Muscle of leg (tissue), 11 donors: ENCODE measurements around the gene HELZ. TPM values are rescaled to one million over a fixed set of nuclear protein-coding genes. Genes with fewer than 3 reads are reported as not detected.
"Not testable (repeated sequence)": the region's sequence is repeated elsewhere in the genome, so short reads cannot be mapped to it uniquely, and the experiment has no call there.

Source experiments
- DNase-seq: peaks from one replicate; pipeline ENCODE4 v3.0.0; 2013
- H3K27ac ChIP-seq: one replicate; pipeline ENCODE4 v1.5.1; 2013; ENCODE audit warnings: mild to moderate bottlenecking, low read length, control low read depth
- H3K27me3 ChIP-seq: one replicate; pipeline ENCODE4 v1.6.1; 2013; ENCODE audit warnings: low read length; ENCODE audit not compliant: control insufficient read depth, insufficient read depth
- H3K36me3 ChIP-seq: one replicate; pipeline ENCODE4 v1.6.1; 2013; ENCODE audit warnings: low read length; ENCODE audit not compliant: control insufficient read depth, insufficient read depth
- H3K4me1 ChIP-seq: one replicate; pipeline ENCODE4 v1.6.1; 2013; ENCODE audit warnings: low read length; ENCODE audit not compliant: control insufficient read depth, insufficient read depth
- H3K4me3 ChIP-seq: one replicate; pipeline ENCODE4 v1.5.1; 2013; ENCODE audit warnings: low read length, control low read depth
- H3K9me3 ChIP-seq: replicated peaks from 2 replicates; pipeline ENCODE4 v1.6.1; 2013; ENCODE audit warnings: low read depth, low read length; ENCODE audit not compliant: control insufficient read depth
- WGBS: methylation state at CpG from one replicate; pipeline ENCODE4 v1.1.5; 2013; ENCODE audit warnings: missing lambda C conversion rate; ENCODE audit not compliant: insufficient coverage; 5-methylcytosine and 5-hydroxymethylcytosine counted together
- polyA plus RNA-seq, 8 donors: library from polyadenylated mRNA; unstranded; fragments of 120-200 nt; gene quantifications; one replicate each; pipeline versions ENCODE4 v1.2.1 to v1.2.3, GENCODE V29; 2013; ENCODE audit warnings: inconsistent platforms in 1 of 8, low replicate concordance in 1 of 8; ENCODE audit not compliant: insufficient read length in 8 of 8, insufficient read depth in 1 of 8
- total RNA-seq: library from RNA; stranded (reverse); fragments of 120-200 nt; gene quantifications from one replicate; pipeline ENCODE4 v1.2.4, GENCODE V29; 2013

HELZ gene
- total and polyA plus RNA-seq, 9 donors: 12.6 to 41.5 (median 20.0) TPM

DNA sequence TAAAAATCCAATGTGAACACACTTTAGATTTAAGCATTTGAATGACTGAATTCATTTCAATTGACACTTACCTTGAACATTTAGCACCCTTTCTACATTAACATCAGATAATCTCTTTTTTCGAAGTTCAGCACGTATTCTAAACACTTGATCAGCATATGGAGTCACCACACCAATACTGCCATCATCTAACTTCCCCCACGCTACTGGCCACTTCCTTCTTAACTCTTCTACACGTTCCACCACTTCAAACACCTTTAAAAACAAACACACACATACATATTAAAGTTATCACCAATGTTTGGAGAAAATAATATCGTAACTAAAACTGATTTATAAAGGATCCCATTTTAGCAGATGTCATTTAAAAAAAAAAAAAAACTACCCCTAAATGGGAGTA is 107.1 kb downstream of the HELZ start:
- no peak overlapping the region for H3K27ac ChIP-seq
- peaks cover 13% of the 10 kb centered on the region for H3K36me3 ChIP-seq
- 83% methylated on average over 2 of the region's 5 CpGs for WGBS
- no peaks in the 10 kb centered on the region for H3K9me3 ChIP-seq
- H3K4me1 ChIP-seq: no peaks in the 10 kb centered on the region
- no peak overlapping the region for H3K4me3 ChIP-seq
- H3K27me3 ChIP-seq: no peaks in the 10 kb centered on the region
- DNase-seq: no peak

DNA sequence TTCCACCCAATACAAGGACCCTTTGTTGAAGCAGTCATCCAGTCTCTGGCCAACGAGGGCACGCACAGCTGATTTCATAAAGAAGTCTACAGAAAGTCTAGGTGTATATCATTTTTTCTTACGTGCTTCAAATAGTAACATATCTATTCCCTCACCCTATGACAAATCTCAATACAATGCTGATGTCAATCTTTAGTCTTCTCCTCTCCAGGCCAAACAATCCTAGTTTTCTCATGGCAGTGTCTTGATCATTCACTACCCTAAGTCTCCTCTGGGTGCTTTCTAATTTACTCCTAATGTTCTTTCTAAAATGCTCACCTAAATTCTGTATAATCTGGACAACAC is 108.0 kb downstream of the HELZ start:
- Histone ChIP-seq H3K9me3 (no peaks in the 10 kb centered on the region), H3K27me3 (no peaks in the 10 kb centered on the region), H3K4me3 (no peak overlapping the region), H3K36me3 (peaks cover 15% of the 10 kb centered on the region), H3K4me1 (no peaks in the 10 kb centered on the region), H3K27ac (no peak overlapping the region)
- DNase-seq: no peak
- WGBS: 81% methylated on average over 3 of the region's 3 CpGs

DNA sequence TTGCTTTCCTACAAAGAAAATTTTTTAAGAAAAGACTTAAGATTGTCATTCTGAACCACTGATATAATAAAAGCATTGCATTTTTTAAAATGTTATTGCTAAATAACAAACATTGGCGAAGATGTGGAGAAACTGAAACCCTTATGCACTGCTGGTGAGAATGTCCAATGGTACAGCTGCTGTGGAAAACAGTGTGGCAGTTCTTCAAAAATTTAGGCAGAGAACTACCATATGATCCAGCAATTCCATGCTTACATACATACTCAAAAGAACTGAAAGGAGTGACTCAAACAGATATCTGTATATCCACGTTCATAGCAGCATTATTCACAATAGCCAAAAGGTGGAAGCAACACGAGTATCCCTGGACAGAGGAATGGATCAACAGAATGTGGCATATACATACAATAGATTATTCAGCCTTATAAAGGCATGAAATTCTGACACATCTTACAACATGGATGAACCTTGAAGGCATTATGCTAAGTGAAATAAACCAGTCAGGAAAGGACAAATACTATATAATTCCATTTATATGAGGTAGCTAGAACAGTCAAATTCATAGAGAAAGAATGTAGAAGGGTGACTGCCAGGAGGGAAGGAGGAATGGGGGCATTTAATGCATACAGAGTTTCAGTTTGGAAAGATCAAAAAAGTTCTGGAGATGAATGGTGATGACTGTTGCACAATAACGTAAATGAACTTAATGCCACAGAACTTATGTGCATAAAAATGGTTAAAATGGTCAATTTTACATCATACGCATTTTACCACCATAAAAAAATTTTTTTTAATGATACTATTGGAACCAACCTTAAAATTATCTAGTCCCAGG is 108.6 kb downstream of the HELZ start:
- WGBS: no CpG with 5 or more reads among the region's 5 CpGs
- no peaks in the 10 kb centered on the region for H3K9me3 ChIP-seq
- no peak for DNase-seq
- peaks cover 15% of the 10 kb centered on the region for H3K36me3 ChIP-seq
- no peak overlapping the region for H3K4me3 ChIP-seq
- H3K4me1 ChIP-seq: no peaks in the 10 kb centered on the region
- no peak overlapping the region for H3K27ac ChIP-seq
- no peaks in the 10 kb centered on the region for H3K27me3 ChIP-seq

DNA sequence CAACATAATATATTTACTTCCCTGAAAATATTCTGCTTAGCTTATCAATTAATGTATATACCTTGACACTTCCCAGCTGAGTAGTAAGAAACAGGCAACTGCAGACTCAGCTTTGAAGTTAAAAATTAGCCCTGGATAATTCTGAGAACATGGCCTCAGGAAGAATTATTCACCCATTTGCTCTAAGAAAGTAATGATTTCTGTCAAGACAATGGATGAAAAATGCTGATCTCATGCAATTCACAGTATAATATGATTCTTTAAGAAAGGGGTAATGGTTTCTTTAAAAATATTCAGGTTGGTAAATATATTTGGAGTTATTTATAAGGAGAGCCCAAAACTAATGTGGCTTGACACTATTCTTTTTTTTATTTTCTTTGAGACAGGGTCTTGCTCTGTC is 111.8 kb downstream of the HELZ start:
- Histone ChIP-seq H3K36me3 (peaks cover 11% of the 10 kb centered on the region), H3K27ac (no peak overlapping the region), H3K4me1 (no peaks in the 10 kb centered on the region), H3K27me3 (no peaks in the 10 kb centered on the region), H3K9me3 (no peaks in the 10 kb centered on the region), H3K4me3 (no peak overlapping the region)
- no peak for DNase-seq

DNA sequence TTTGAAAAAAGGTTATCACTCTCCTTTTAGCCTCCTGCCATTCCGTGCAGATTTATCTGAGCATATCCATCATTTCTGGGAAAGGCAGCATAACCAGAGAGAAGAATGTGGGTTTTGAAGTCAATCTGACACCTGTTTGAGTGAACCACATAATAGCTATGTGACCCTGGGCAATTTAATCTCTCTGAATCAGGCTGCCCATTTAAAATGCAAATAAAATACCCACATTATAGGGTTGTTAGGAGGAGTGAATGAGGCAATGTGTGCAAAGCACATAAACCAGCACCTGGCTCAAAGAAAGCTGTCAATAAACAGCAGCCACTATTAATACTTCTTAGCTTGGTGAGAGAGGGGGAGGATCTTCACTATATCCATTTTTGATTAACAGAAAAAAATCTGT is 112.6 kb downstream of the HELZ start:
- no peak for DNase-seq
- no CpG with 5 or more reads among the region's 1 CpG for WGBS
- H3K4me1 ChIP-seq: no peaks in the 10 kb centered on the region
- no peaks in the 10 kb centered on the region for H3K9me3 ChIP-seq
- H3K36me3 ChIP-seq: peaks cover 14% of the 10 kb centered on the region
- no peak overlapping the region for H3K27ac ChIP-seq
- H3K4me3 ChIP-seq: no peak overlapping the region
- no peaks in the 10 kb centered on the region for H3K27me3 ChIP-seq

DNA sequence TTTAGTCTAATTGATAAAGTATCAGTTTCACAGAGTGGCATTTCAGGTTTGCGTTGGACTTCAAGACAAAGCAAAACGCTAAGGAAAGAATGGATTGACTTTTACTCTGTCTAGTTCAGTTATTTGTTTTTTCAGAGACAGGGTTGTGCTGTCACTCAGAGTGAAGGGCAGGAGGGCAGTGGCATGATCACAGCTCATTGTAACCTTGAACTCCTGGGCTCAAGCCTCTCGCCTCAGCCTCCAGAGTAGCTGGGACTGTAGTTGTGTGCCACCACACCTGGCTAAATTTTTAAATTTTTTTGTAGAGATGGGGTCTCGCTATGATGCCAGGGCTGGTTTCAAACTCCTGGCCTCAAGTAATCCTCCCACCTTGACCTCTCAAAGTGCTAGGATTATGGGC is 114.2 kb downstream of the HELZ start:
- peaks cover 19% of the 10 kb centered on the region for H3K36me3 ChIP-seq
- H3K27me3 ChIP-seq: no peaks in the 10 kb centered on the region
- no peaks in the 10 kb centered on the region for H3K9me3 ChIP-seq
- 92% methylated on average over 2 of the region's 4 CpGs for WGBS
- H3K27ac ChIP-seq: no peak overlapping the region
- no peak for DNase-seq
- no peaks in the 10 kb centered on the region for H3K4me1 ChIP-seq
- H3K4me3 ChIP-seq: no peak overlapping the region

- H3K4me3 ChIP-seq: no peak overlapping the region
- no peak overlapping the region for H3K27ac ChIP-seq
- H3K4me1 ChIP-seq: no peaks in the 10 kb centered on the region
- H3K36me3 ChIP-seq: peaks cover 19% of the 10 kb centered on the region
- H3K9me3 ChIP-seq: no peaks in the 10 kb centered on the region
- no peak for DNase-seq
- H3K27me3 ChIP-seq: no peaks in the 10 kb centered on the region
- no CpG with 5 or more reads among the region's 3 CpGs for WGBS
These were observed 115.7 kb downstream of the HELZ start for GRCh38 chr17:67129283-67129682.

- no peaks in the 10 kb centered on the region for H3K9me3 ChIP-seq
- no peaks in the 10 kb centered on the region for H3K27me3 ChIP-seq
- H3K27ac ChIP-seq: no peak overlapping the region
- peaks cover 15% of the 10 kb centered on the region for H3K36me3 ChIP-seq
- H3K4me3 ChIP-seq: no peak overlapping the region
- no CpG with 5 or more reads among the region's 3 CpGs for WGBS
- no peak for DNase-seq
- H3K4me1 ChIP-seq: no peaks in the 10 kb centered on the region
These were observed 116.3 kb downstream of the HELZ start for GRCh38 chr17:67128700-67129099.

DNA sequence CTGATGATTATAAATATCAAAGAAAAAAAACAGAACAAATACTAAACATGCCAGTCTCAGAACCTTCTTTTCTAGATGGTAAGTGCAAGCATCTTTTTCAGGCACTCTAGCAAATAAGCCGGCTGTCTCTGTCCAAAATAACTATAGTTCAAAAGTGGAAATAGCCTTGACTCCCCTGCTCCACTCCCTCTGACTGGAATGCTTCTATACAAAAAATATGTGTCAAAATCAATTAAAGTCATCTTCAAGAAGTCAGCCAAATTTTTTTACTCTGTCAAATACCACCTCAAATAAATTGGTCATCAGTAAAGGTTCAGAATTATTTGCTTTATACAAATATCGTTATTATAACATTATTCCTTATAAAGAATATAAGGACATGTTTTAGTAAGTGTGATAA is 117.1 kb downstream of the HELZ start:
- Histone ChIP-seq H3K9me3 (no peaks in the 10 kb centered on the region), H3K4me3 (no peak overlapping the region), H3K36me3 (peaks cover 15% of the 10 kb centered on the region), H3K27me3 (no peaks in the 10 kb centered on the region), H3K27ac (no peak overlapping the region), H3K4me1 (no peaks in the 10 kb centered on the region)
- WGBS: no CpG with 5 or more reads among the region's 2 CpGs
- no peak for DNase-seq

DNA sequence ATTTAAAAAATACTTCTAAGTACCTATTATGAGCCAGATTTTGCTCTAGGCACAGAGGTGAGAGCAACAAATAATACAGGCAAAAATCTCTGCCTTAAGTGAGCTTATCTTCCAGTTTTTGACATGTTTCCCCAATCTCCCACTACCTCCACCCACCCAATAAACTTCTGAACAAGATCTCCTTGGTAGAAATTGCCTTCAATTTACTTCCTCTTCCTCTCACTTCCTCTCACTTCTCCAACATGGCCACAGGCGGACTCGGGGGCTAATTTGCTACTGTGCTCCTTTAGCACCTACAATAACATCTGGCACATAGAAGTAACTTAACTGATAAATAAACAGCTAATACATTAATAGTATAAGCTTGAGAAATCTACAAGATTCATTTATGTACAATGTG is 118.0 kb downstream of the HELZ start:
- H3K27me3 ChIP-seq: no peaks in the 10 kb centered on the region
- H3K9me3 ChIP-seq: no peaks in the 10 kb centered on the region
- H3K27ac ChIP-seq: no peak overlapping the region
- H3K4me1 ChIP-seq: no peaks in the 10 kb centered on the region
- peaks cover 11% of the 10 kb centered on the region for H3K36me3 ChIP-seq
- no CpG with 5 or more reads among the region's 2 CpGs for WGBS
- no peak for DNase-seq
- no peak overlapping the region for H3K4me3 ChIP-seq

- H3K36me3 ChIP-seq: peaks cover 11% of the 10 kb centered on the region
- H3K4me1 ChIP-seq, H3K27me3 ChIP-seq, H3K9me3 ChIP-seq, H3K4me3 ChIP-seq, H3K27ac ChIP-seq, DNase-seq: not testable (repeated sequence)
- WGBS: no CpG with 5 or more reads among the region's 6 CpGs
These were observed 118.5 kb downstream of the HELZ start for GRCh38 chr17:67126543-67126942.
